22Rv1 (cell line): ENCODE data around the gene AMZ1.

Experiments used
- CTCF ChIP-seq: fragments of 450-650 bp; IDR thresholded peaks from 2 replicates; pipeline ENCODE4 v1.5.1; 2017; ENCODE audit warnings: mild to moderate bottlenecking
- ZFX ChIP-seq: fragments of 450-650 bp; IDR thresholded peaks from 2 replicates; pipeline ENCODE4 v1.6.1; 2017; ENCODE audit warnings: antibody characterized with exemption, borderline replicate concordance

GRCh38 chr7:2710901-2711551 lies 23.0 kb downstream of the AMZ1 start:
- no peak for TF ChIP-seq CTCF
- no peak for TF ChIP-seq ZFX
